ENCODE results near the gene MLH3. TPM values are rescaled to one million over a fixed set of nuclear protein-coding genes. Genes with fewer than 3 reads are reported as not detected.
A peak's percentile ranks its signal among the peaks of the same experiment; 100 is the strongest.

MLH3 gene
- total and polyA plus RNA-seq, 2 experiments from 2014 or later: 10.8 to 12.3 TPM

DNA sequence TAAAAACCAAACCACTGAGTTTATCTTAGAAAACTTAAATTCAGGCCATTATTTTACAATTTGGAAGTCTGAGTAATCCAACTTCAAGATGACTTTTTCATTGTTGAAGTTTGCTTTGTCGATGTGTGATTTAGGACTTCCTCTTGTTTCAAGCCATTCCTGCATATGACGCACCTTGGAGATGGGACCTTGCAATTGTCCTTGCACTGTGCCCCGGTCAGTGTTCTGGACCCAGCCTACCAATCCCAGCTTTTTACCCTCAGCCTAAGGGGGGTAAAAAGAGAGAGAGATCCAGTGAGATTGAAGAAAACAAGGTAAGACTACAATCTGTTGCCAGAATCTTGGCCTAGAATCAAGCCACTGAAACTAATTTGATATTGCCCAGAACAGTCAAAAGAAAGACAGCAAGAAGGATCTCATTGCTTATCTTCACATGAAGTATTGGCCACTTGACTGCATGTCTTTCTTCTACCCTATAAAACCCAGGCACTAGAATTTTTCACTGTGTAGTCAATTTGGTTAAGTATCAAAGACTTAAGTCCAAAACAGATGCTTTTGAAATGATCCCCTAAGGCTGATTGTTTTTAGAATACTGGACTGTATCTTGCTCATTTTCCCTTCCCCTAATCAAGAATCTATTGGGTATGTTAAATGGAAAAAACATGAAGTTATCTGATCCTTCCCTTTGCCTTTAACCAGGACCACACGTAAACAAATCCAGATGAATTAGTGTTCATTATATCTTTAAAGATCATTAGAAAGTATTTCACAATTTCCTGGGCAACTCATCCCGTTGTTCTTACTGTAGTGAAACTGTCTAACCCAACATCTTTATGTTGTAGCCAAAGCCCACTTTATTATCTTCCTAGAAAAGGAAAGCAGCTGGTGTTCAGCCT is 2.4 kb upstream of the MLH3 start:
- no peaks in the 10 kb centered on the region for H3K9me3 ChIP-seq (ENCODE audit: low read depth)
- peak overlapping the region; percentile 20; the same call in 1 of the 2 replicates for H3K4me3 ChIP-seq
- peak overlapping the region; percentile 46 for H3K27ac ChIP-seq
- H3F3A ChIP-seq (ENCODE audit: insufficient read depth): peaks cover 53% of the 10 kb centered on the region
- peak; percentile 63 for DNase-seq
- H3K9ac ChIP-seq: peak overlapping the region; percentile 24; the same call in 1 of the 2 replicates
- 50 to 56% methylated on average over 5 of the region's 5 CpGs for WGBS, 2 experiments (ENCODE audit: low coverage in 1 of 2, low lambda C conversion rate in 2 of 2, missing lambda C conversion rate in 2 of 2)
- in situ Hi-C loops (cut with MboI): no loop called here
- H4K20me1 ChIP-seq (ENCODE audit: insufficient read depth): no peaks in the 10 kb centered on the region
- TF ChIP-seq EZH2 (IDR thresholded peaks at IDR 0.05; ENCODE audit: insufficient read depth, poor library complexity, severe bottlenecking) (no peak), EZH2phosphoT487 (IDR thresholded peaks at IDR 0.05; ENCODE audit: insufficient read depth, low read depth) (no peak)
- peak overlapping the region; percentile 52 for H3K4me2 ChIP-seq (ENCODE audit: unreplicated experiment)
- H3K79me2 ChIP-seq (ENCODE audit: insufficient read depth): peaks cover 10% of the 10 kb centered on the region; the same call in 1 of the 2 replicates
- no peaks in the 10 kb centered on the region for H3K27me3 ChIP-seq (replicated peaks; ENCODE audit: insufficient read depth)
- H3K4me1 ChIP-seq (ENCODE audit: insufficient read depth): peaks cover 51% of the 10 kb centered on the region
- no peaks in the 10 kb centered on the region for H3K36me3 ChIP-seq (ENCODE audit: low read depth)
- H3K9me2 ChIP-seq (ENCODE audit: insufficient read depth): no peaks in the 10 kb centered on the region
- 0 out of 2 replicates have a peak overlapping the region, but pooled peaks have one; percentile 15 for H2AFZ ChIP-seq

DNA sequence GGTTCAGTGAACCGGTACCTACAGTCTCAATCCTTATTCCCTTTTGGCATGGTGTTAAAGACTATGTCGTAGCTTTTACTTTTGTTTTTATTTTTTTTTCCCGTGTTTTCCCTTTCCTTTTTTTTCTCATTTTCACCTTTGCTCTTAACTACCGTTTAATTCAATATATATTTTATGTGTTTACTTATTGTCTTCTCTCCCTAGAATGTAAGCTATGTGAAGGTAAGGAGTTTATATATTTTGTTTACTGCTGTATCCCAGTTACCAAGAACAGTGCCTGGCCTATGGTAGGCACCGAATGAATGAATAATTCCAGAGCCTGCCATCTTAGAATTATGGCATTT is 261 bp upstream of the MLH3 start:
- Histone ChIP-seq H3K27ac (peak overlapping the region; percentile 87), H3K9me3 (ENCODE audit: low read depth) (no peaks in the 10 kb centered on the region), H3K36me3 (ENCODE audit: low read depth) (no peaks in the 10 kb centered on the region), H3F3A (ENCODE audit: insufficient read depth) (peaks cover 75% of the 10 kb centered on the region), H3K4me3 (peak overlapping the region; percentile 73), H3K4me1 (ENCODE audit: insufficient read depth) (peaks cover 72% of the 10 kb centered on the region), H3K27me3 (replicated peaks; ENCODE audit: insufficient read depth) (no peaks in the 10 kb centered on the region), H4K20me1 (ENCODE audit: insufficient read depth) (no peaks in the 10 kb centered on the region), H3K9me2 (ENCODE audit: insufficient read depth) (no peaks in the 10 kb centered on the region), H3K79me2 (ENCODE audit: insufficient read depth) (0 out of 2 replicates have a peak, but pooled peaks cover under 1% of the 10 kb centered on the region), H2AFZ (peak overlapping the region; percentile 82), H3K4me2 (ENCODE audit: unreplicated experiment) (peak overlapping the region; percentile 80), H3K9ac (peak overlapping the region; percentile 87)
- no peak for DNase-seq
- 29 to 34% methylated on average over 5 of the region's 5 CpGs for WGBS, 2 experiments (ENCODE audit: low coverage in 1 of 2, low lambda C conversion rate in 2 of 2, missing lambda C conversion rate in 2 of 2)
- in situ Hi-C loops (cut with MboI): no loop called here
- TF ChIP-seq EZH2phosphoT487 (IDR thresholded peaks at IDR 0.05; ENCODE audit: insufficient read depth, low read depth) (no peak), EZH2 (IDR thresholded peaks at IDR 0.05; ENCODE audit: insufficient read depth, poor library complexity, severe bottlenecking) (no peak)

DNA sequence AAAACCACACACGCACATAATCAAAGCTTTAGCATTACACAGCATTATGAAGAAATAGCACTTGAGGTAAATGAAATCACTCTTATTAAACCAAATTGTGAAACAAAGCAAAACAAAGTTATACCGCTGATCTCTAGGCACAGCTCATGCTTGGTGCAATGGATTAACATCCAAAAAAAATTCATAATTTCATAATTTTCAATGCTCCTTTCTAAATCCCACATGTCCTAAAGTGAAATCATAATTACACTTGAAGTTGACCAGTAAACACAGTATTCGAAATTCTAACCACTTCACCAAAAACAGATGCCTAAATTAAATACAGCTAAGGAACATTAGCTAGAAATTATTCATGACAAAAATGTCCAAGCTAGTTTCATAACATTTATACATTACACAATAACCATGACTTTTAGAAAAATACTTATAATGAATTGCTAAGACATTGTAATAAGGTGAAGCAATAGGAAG is 1.5 kb downstream of the MLH3 start:
- peak; percentile 83 for DNase-seq
- Histone ChIP-seq H3F3A (ENCODE audit: insufficient read depth) (peaks cover 70% of the 10 kb centered on the region), H3K9me3 (ENCODE audit: low read depth) (no peaks in the 10 kb centered on the region), H3K27me3 (replicated peaks; ENCODE audit: insufficient read depth) (no peaks in the 10 kb centered on the region), H3K27ac (peak overlapping the region; percentile 87), H3K4me1 (ENCODE audit: insufficient read depth) (peaks cover 74% of the 10 kb centered on the region), H3K79me2 (ENCODE audit: insufficient read depth) (0 out of 2 replicates have a peak, but pooled peaks cover 16% of the 10 kb centered on the region), H3K9me2 (ENCODE audit: insufficient read depth) (no peaks in the 10 kb centered on the region), H3K9ac (peak overlapping the region; percentile 87), H2AFZ (no peak overlapping the region), H4K20me1 (ENCODE audit: insufficient read depth) (no peaks in the 10 kb centered on the region), H3K4me3 (peak overlapping the region; percentile 73), H3K4me2 (ENCODE audit: unreplicated experiment) (peak overlapping the region; percentile 80), H3K36me3 (ENCODE audit: low read depth) (no peaks in the 10 kb centered on the region)
- TF ChIP-seq EZH2 (IDR thresholded peaks at IDR 0.05; ENCODE audit: insufficient read depth, poor library complexity, severe bottlenecking): no peak
- TF ChIP-seq EZH2phosphoT487 (IDR thresholded peaks at IDR 0.05; ENCODE audit: insufficient read depth, low read depth): no peak
- in situ Hi-C loops (cut with MboI): no loop called here
- WGBS, 2 experiments (ENCODE audit: low coverage in 1 of 2, low lambda C conversion rate in 2 of 2, missing lambda C conversion rate in 2 of 2): 12 to 14% methylated on average over 3 of the region's 3 CpGs

DNA sequence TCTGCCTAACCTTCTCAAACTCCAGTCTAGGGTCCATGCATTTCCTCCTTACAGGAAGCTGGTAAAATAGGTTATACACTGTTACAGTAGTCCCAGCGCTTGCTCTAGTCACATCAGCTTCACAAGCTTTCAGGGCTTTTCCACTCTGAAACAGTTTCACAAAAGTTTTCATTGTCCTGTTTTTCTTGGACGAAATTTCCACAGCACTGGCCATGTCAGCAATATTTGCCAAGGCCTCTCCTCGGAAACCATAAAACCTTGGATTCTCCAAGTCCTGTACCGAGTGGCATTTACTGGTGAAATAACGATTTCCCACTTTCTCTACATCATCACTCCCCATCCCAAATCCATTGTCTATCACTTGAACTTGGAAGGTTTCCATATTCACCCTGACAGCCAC is 2.1 kb downstream of the MLH3 start:
- H3K27ac ChIP-seq: peak overlapping the region; percentile 87

More for the DNA sequence above, 2.1 kb downstream of the MLH3 start:
- peaks cover 74% of the 10 kb centered on the region for H3K4me1 ChIP-seq (ENCODE audit: insufficient read depth)
- in situ Hi-C loops (cut with MboI): no loop called here
- H3K27me3 ChIP-seq (replicated peaks; ENCODE audit: insufficient read depth): no peaks in the 10 kb centered on the region
- 0 out of 2 replicates have a peak, but pooled peaks cover 20% of the 10 kb centered on the region for H3K79me2 ChIP-seq (ENCODE audit: insufficient read depth)
- peak; percentile 35 for DNase-seq
- H3K9ac ChIP-seq: peak overlapping the region; percentile 87
- peaks cover 68% of the 10 kb centered on the region for H3F3A ChIP-seq (ENCODE audit: insufficient read depth)
- no peak overlapping the region for H2AFZ ChIP-seq
- TF ChIP-seq EZH2phosphoT487 (IDR thresholded peaks at IDR 0.05; ENCODE audit: insufficient read depth, low read depth) (no peak), EZH2 (IDR thresholded peaks at IDR 0.05; ENCODE audit: insufficient read depth, poor library complexity, severe bottlenecking) (no peak)
- H3K36me3 ChIP-seq (ENCODE audit: low read depth): no peaks in the 10 kb centered on the region
- no peaks in the 10 kb centered on the region for H3K9me3 ChIP-seq (ENCODE audit: low read depth)
- no peaks in the 10 kb centered on the region for H3K9me2 ChIP-seq (ENCODE audit: insufficient read depth)
- no peaks in the 10 kb centered on the region for H4K20me1 ChIP-seq (ENCODE audit: insufficient read depth)
- H3K4me2 ChIP-seq (ENCODE audit: unreplicated experiment): peak overlapping the region; percentile 80
- 22 to 31% methylated on average over 5 of the region's 5 CpGs for WGBS, 2 experiments (ENCODE audit: low coverage in 1 of 2, low lambda C conversion rate in 2 of 2, missing lambda C conversion rate in 2 of 2)
- H3K4me3 ChIP-seq: peak overlapping the region; percentile 73
